Suprapubic skin (tissue), 3 donors: ENCODE results near the gene FCER2.

Experiments
- CTCF ChIP-seq, 2 donors: fragments of 200-600 bp in 1 of 2; fragments of 450-650 bp in 1 of 2; sonication (generic) in 1 of 2; IDR thresholded peaks; one replicate each; pipeline ENCODE4 v1.5.1; 2016 to 2019; ENCODE audit warnings: antibody characterized with exemption in 2 of 2, mild to moderate bottlenecking in 1 of 2, moderate library complexity in 1 of 2
- EP300 ChIP-seq: sonication (generic); formaldehyde crosslinking; IDR thresholded peaks from one replicate; pipeline ENCODE4 v1.6.1; 2017; ENCODE audit warnings: antibody characterized with exemption

DNA sequence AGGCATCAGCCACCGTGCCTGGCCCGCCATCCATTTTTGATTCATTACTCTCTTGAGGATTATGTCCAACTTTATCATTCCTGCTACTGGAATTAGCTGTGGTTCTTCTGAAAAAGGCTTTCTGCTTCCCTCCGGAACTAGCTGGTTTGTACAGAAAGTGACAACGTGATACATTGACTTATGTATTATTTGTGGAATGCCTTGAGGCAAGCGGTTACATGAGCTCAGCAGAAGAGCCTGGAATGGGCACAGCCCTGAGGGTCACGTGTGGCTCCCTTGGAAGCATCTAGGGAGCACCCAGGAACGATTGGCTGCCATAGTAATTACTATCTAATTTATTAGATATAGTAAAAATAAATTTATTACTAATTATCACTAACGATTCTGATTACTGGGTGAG lies 47.5 kb downstream of the FCER2 start:
- TF ChIP-seq EP300 (no peak), CTCF (IDR thresholded peaks at IDR 0.05) (no peak)
